HG02973 (cell line): ENCODE results near the gene LIMS2.

Experiments
- ATAC-seq: cut with Tn5 transposase; IDR thresholded peaks from one replicate; pipeline ENCODE4 v1.9.1; 2021; ENCODE audit warnings: moderate library complexity; ENCODE audit not compliant: unreplicated experiment

The LIMS2 gene

GRCh38 chr2:127623388-127624319 is 51.7 kb downstream of the LIMS2 start:
- ATAC-seq: no peak

- no peak for ATAC-seq
These were observed 52.6 kb downstream of the LIMS2 start for GRCh38 chr2:127622561-127623387.

- no peak for ATAC-seq
These were observed 53.3 kb downstream of the LIMS2 start for GRCh38 chr2:127621981-127622431.

GRCh38 chr2:127620866-127621265 is 54.5 kb downstream of the LIMS2 start:
- ATAC-seq: no peak

GRCh38 chr2:127619877-127620705 is 55.2 kb downstream of the LIMS2 start:
- ATAC-seq: no peak

GRCh38 chr2:127619203-127619590 is 56.1 kb downstream of the LIMS2 start:
- ATAC-seq: no peak

GRCh38 chr2:127618551-127619202 is 56.7 kb downstream of the LIMS2 start:
- no peak for ATAC-seq

GRCh38 chr2:127615511-127616166 is 59.7 kb downstream of the LIMS2 start:
- ATAC-seq: no peak

- no peak for ATAC-seq
These were observed 60.6 kb downstream of the LIMS2 start for GRCh38 chr2:127614731-127615130.

- no peak for ATAC-seq
These were observed 61.1 kb downstream of the LIMS2 start for GRCh38 chr2:127614246-127614645.

- no peak for ATAC-seq
These were observed 63.1 kb downstream of the LIMS2 start for GRCh38 chr2:127612111-127612822.

- ATAC-seq: no peak
These were observed 64.0 kb downstream of the LIMS2 start for GRCh38 chr2:127611076-127611925.

GRCh38 chr2:127610561-127610960 is 64.8 kb downstream of the LIMS2 start:
- ATAC-seq: no peak

GRCh38 chr2:127609818-127610217 is 65.5 kb downstream of the LIMS2 start:
- ATAC-seq: no peak

GRCh38 chr2:127609031-127609751 is 66.1 kb downstream of the LIMS2 start:
- ATAC-seq: no peak

GRCh38 chr2:127608061-127609030 is 67.0 kb downstream of the LIMS2 start:
- no peak for ATAC-seq
